Left forelimb (tissue), 1 donor: Measurements from ENCODE around the gene BICC1.

ENCODE experiments used
- DNase-seq: peaks from one replicate; pipeline ENCODE4 v3.0.0-alpha.2; 2018; ENCODE audit warnings: low spot score

BICC1 gene

DNA sequence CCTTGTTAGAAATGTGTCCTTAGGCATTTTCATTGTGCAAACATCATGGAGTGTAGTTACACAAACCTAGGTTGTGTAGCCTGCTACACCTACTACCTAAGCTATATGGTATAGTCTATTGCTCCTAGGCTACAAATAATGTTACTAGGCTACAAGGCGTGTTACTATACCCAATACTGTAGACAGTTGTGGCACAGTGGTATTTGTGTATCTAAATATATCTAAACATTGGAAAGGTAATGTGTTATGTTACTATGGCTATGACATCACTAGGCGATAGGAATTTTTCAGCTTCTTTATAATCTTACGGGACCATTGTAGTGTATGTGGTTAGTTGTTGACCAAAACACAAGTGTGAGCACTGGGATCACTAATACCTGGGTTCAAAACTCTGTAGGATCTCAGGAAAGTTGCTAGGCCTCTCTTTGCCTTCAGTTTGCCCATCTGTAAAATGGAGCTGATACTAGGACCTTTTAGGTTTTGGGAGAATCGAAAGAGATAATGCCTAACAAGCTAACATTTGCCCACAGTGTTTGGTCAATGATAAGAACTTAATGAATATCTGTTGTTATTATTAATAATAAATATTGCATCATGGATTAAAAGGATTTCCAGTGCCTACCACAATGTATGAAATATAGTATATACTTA, 2.7 kb downstream of the BICC1 start:
- DNase-seq, result no peak

DNA sequence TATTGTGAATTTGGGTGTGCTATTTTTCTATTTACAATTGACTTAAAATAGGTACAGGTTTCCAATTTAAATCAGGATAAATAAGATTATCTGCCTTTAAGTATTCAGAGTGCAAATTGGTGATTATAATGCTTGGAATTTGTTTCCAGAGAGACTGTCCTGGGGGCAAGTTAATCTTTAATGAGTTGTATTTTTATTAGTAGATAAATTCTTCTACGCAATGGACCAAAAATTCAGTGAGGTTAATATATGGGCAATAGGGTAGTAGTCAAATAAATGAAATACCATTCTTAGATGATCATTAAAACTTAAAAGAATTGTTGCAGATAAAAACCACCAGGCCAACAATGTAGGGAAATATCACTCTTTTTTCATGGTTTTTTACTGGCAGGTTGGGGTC, 3.4 kb downstream of the BICC1 start:
- no peak for DNase-seq

DNA sequence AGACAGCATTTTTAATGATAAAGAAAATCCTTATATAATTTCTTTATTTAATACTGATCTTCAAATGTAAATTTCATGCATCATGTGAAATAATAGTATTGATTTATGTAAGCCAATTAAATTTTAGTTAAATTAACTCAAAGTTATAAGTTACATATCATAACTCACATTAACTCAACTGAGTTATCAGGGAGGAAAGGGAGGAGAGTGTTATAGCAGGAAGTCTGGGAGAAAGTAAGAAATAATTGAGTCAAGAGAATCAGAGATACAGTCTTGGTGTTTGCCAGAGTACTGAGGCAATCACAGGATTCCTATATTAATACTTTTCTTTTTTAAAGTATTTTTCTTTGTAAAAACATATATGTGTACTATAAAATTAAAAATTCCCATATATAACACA, 4.0 kb downstream of the BICC1 start:
- no peak for DNase-seq

DNA sequence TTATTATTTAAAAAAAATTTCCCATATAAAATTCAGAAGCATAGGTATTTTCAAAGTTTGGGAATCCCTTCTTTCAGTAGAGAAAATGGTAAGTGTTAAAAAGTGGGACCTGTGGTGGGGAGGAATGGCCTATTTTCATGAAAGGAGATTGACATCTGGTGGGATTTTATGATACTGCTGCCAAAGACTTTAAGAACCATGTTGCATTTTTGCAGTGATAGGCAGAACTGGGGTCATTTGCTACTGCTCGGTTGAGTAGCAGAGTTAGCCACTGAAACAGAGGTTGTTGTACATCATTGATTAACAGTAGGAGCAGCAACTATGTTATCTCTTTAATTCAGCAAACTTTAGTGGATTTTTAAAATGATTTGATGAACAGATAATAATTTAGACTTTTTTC, 4.4 kb downstream of the BICC1 start:
- no peak for DNase-seq

DNA sequence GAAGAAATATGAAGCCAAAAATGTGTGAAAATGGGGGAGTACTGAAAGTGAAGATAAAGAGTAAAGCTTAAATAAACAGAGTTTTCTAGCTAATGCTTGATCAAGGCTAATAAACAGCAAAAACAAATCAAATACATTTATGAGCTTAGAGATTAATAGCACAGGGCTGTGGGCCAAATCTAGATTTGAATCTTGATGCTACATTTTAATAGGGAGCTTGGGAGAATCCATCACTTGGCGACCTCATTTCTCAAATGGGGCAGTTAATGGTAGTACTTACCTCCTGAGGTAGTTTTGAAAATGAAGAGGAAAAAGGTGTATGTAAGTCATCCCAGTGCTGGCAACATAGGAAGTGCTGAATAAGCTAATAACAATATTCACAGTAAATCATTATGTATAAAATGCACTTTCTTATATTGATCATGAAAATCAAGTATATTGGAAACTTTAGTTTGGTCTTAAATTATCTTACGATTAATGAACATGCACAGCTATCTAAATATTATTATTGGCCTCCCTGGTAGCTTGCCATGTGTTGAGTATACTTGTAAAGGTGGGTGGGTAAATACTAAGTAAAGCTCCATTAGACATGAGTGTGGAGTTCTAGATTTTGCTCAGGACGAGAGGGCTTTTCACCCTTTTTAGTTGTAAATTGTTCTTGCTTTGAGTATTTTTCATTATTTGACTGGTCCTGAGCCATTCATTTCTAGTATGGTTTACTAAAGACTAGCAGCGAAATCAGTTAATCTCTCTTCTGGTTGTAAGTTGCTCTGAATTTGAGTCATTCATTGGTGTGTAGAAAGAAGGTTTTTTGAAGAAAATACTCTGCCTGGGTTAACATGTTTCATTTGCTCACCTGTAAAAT, 5.1 kb downstream of the BICC1 start:
- DNase-seq, result no peak

DNA sequence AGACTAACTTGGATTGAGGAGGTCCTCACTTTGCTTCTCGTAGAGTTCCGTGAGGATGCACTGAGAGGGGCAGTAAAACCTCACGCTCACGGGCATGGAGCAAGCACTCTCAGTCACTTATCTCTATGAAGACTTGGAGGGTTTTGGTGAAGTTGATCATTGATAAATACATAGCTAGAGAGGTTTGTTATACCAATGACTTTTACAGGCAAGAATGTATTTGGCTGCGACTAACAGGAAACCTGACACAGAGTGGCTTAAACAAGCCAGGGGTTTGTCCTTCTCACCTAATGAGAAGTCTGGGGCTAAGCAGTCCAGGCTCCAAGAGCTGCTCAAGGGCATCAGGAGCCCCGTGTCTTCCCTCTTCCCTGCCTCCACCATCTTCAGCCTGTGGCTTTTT, 6.1 kb downstream of the BICC1 start:
- no peak for DNase-seq

DNA sequence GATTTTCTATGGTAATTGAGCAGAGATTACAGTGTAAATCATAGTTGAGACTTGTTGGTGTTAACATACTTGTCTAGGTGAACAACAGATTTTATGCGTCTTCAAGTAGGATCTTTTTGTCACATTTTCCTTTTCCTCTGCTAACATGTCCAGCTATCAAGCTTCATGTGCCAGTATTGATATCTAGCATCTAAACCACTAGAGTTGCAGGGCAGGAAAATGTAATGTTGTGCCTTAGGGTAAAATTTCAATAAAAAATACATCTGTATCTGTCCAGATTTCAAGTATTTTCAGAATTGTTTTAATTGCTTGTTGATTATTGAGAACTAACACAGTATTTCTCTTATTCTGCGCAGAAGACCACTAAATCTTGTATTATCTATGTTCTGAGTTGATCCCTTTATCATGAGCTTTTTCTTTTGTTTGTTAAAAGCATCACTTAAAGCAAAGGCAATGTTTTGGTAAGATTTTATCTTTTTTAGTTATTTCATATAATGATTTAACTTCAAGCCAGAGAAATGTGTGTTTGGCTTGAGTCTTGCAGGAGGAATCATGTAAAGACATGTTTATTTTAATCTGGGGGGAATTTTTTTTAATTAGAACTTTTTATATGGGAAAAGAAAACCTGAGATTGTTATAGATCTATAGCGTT, 16.5 kb downstream of the BICC1 start:
- no peak for DNase-seq

DNA sequence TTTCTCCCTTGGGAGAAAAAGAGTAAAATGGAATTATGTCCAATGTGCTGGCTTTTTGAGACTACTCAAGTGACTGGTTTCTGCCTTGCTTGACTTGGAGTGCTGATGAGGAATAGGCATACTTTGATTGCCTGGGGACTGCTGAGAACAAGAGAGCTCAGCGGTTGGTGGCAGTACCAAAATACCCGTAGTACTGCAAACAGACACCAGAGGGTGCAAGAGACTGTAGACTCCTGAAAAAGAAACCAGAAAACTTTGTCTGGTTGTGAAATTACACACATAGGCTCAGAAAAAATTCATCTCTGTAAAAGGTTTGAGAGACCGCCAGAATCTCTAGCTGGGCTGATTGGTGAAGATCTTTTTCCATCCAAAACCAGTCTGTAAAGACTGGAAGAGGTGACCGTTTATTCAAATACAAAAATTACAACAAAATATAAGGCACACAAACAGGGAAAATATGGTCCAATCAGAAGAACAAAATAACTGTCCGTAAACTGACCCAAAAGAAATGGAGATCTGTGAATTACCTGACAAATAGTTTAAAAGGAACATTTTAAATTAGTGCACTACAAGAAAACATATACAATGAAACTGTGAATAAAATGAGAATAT, 18.5 kb downstream of the BICC1 start:
- no peak for DNase-seq

DNA sequence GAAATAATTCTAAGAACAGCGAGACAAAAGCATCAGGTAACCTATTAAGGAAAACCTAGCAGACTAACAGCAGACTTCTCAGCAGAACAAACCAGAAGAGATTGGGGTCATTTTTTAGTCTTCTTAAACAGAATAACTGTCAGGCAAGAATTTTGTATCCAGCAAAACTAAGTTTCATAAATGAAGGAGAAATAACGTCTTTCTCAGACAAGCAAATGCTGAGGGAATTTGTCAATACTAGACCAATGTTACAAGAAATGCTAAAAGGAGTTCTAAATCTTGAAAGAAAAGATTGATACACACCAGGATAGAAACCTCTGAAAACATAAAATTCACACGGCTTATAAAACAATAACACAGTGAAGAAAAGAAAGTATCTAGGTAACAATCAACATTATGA, 22.6 kb downstream of the BICC1 start:
- DNase-seq, result no peak

DNA sequence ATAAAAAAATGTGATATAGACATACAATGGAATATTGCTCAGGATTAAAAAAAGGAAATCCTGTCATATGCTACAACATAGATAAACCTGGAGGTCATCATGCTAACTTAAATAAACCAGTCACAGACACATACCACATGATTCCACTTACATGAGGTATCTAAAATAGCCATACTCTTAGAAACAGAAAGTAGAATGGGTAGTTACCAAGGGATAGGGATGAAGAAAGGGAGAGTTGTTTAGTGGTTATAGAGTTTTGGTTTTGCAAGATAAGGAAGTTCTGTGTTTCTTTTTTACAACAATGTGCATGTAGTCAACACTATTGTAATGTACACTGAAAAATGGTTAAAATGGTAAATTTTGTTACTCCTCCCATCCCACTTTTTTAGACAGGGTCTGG, 30.5 kb downstream of the BICC1 start:
- DNase-seq, result no peak

DNA sequence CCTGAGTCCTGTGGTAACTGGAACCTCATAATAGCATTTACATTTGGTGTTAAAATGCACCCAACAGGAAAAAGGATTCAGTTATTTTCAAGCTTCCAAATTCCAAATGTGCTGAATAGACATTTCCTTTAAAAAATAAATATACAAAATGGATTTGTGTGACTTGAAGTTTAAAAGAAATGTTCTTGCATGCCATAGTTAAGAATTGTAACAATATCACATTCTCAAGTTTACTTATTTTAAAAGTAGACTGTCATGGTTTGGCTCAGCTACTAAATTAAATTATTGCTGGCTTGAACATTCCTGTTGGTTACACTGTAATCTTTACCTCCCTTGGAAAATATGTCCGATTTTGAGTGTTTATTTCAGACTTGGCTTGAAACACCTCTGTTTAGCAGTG, 31.5 kb downstream of the BICC1 start:
- no peak for DNase-seq

DNA sequence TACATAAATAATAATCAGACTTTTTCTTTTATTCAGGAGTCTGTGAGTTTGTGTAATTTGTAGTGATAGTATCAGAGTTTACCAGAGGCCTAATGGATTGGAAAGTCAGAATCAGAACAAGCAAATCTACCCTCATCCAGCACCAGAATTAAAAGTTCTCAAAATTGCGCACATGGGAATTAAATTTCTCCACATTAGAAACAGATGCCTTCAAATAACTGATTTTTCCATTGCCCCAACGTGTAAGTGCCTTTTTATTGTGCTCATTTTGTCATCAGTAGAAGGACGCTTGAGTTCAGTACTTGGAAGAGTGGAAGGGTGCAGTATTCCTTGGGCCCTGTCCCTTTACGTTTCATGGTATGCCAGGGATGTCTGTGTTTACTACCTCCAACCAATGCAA, 32.8 kb downstream of the BICC1 start:
- DNase-seq, result no peak

DNA sequence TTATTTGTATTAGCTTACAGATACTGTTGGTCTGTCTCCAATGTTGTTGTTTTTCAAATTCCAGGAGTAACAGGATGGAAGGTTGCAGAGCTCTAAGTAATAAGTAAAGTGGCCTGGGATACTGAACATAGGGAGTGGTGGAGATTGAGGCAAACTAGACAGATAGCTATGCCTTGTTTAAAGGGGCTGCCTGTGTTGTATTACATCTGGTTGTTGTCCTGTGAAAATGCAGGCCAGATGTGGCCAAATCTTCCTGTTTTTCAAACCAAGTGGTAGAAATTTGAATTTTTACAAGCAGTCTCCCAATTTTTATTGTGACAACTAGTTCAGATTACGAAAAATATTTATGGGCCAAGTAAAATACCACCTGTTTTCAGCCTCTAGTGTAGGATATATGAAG, 33.5 kb downstream of the BICC1 start:
- DNase-seq, result no peak

DNA sequence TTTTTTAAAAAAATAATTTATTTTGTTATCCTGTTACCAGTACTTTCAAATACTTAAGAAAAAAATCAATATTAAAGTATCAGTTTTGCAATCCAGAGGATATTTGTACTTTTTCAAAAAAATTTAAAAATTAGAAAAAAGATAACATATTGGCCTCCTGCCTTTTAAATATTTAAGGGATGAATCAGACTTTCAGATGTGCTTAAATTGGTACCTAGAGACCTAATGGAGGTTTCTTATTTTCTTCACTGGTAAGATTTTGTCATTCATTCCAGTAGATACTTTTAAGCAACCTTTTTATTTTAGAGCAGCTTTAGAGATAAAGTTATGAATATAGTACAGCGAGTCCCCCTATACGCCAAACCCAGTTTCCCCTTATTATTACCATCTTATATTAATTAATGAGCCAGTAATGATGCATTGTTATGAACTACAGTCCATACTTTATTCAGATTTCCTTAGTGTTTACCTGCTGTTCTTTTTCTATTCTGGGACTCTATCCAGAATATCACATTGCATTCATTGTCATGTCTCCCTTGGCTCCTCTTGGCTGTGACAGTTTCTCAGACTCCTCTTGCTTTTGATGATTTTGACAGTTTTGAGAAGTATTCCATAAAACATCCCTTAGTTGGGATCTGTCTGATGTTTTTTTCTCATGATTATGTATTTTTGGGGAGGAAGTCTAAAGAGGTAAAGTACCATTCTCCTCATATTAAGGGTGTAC, 34.2 kb downstream of the BICC1 start:
- DNase-seq, result no peak

DNA sequence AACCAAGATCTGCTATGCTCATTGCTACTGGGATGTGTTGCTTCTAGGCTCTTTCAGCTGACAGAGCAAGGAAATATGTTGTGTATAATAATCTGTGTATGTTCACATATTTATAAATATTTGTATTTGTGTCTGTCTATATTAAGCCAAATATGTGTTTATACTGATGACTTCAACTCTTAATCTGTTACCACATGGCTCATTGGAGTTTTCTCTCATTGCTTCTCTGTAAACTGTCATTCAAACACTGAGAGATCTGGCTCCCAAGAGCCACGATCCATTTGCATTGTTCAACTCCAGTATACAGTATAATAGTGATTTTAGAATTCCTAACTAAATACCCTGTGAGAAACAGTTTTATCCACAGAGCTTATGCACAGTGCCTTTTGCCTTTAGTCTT, 35.3 kb downstream of the BICC1 start:
- no peak for DNase-seq

DNA sequence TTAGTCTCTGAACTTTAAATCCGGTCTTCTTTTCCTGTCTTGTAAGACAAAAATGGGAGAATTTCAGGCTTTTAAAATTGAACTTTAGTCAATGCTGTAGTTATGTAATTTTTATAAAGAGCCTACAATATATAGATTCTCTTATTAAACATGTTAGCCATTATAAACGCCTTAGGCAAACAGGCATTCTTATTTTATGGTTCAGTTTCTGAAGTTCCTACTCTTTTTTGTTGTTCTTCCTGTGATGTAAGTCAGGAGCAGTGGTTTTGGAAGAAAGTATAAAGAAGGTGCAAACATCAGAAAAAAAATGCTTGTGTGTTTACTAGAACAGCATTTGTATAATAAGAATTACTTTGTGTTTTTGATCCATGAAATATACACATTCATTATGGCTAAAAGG, 41.6 kb downstream of the BICC1 start:
- no peak for DNase-seq

DNA sequence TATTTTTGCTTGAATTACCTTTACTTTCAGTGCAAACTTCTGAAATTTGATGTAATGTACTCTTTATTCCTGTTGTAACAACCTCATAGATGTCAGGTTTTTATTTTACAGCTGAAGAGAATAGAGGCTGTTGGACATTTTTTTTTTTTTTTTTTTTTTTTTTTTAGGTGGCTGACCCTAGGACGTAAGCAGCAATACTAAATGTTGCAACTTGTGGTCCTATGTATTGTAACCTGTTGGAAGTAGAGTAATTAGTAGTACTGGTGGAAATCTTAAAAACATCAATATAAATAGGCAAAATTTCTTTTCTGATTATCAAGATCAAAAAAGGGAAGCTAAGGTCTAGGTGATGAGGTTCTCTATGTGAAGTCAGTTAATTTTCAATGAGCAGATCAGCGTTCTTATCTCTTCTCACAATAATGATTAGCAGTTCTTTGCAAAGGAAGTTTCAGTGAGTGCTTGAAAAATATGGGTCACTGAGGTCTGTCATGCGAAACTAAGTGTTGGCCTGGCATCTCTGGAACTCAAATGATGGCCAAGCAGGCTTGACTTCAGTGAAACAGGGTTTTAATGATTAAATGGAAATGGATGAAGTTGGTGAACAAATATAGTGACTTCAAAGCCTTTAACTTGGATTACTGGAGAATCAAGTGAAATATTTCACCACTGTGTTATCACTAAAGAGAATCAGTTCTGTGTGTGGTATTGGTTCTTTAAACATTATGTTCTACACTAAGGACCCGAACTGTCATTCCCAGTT, 42.7 kb downstream of the BICC1 start:
- no peak for DNase-seq

DNA sequence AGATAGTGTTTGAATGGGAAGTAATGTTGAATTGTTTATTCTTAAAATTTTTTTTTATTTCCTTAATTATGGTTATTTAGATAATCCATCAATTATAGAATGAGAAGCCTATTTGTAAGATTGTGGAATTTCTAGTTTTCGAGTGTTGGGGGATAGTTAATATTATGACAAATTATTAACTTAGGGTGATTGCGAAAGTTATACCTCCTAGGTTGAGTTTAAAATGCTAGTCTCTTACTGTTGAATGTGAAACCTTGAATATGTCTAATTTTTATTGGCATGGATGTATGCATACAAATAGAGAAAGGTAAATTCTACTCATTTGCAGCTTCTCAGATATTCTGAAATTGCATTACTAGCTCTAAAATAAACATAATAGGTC, 43.2 kb downstream of the BICC1 start:
- DNase-seq, result no peak

DNA sequence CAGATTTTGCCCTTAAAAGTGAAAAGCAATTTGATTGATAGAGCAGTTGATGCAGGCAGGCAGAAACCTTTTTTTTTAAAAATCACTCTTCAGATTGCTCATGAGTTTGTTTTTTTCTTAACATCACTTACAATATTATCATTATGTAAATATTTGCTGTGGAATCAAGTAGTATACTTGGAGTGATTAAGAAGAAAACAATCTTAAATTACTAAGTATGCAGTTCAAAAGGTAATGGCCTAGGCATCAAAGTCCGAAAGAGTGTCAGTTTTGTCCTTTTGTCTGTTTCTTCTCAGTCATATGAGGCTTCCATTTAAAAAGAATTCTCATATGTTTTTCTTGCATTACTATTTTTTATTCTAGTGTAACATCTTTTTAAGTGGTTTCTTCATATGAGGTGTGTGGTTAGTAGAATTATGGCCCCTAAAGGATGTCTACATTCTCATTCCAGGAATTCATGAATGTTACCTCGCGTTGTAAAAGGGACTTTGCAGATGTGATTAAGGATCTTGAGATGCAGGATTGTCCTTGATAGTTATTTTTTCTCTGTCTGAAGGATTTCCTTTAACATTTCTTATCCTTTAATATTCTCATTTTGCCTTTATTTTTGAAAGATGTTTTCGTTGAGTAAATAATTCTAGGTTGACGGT, 44.0 kb downstream of the BICC1 start:
- no peak for DNase-seq

DNA sequence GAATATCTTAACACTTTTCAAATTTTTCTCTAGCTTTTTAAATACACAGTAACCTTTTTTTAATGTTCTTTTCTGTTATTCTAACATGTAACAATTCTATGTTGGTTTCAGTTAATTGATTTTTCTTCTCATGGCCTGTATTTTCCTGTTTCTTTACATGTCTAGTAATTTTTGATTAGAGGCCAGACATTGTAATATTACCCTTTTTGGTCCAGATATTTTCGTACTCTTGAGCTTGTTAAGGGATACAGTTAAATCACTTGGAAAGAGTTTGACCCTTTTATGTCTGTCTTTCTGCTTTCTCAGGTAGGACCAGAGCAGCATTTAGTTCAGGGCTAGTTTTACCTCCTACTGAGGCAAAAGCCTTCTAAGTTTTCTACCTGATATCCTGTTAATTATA, 45.0 kb downstream of the BICC1 start:
- no peak for DNase-seq

DNA sequence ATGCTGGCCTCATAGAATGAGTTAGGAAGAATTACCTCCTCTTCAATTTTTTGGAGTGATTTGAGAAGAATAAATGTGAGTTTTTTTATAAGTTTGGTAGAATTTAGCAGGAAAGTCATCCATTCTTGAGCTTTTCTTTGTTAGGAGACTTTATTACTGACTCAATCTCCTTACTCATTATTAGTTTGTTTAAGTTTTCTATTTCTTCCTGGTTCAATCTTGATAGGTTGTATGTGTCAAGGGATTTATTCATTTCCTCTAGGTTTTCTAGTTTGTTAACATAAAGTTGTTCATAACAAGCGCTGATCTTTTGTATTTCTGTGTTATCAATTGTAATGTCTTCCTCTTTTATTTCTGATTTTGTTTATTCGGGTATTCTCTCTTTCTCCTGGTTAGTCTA, 47.4 kb downstream of the BICC1 start:
- DNase-seq, result no peak
